HEK293 (cell line): ENCODE measurements around the gene GAST.
A peak's percentile ranks its signal among the peaks of the same experiment; 100 is the strongest.

Experiments
- ATF2 ChIP-seq: fragments of 450-650 bp; formaldehyde crosslinking; IDR thresholded peaks from 2 replicates; pipeline ENCODE4 v1.5.1; 2016; ENCODE audit warnings: missing biosample characterization, missing genetic modification characterization, low read depth
- ELK4 ChIP-seq: IDR thresholded peaks from 2 replicates; pipeline ENCODE4 v1.6.1; 2011; ENCODE audit warnings: mild to moderate bottlenecking, low read depth, low read length, borderline replicate concordance
- FEZF1 ChIP-seq: fragments of 450-650 bp; formaldehyde crosslinking; IDR thresholded peaks from 2 replicates; pipeline ENCODE4 v1.5.1; 2016; ENCODE audit warnings: missing biosample characterization, missing genetic modification characterization
- GFI1B ChIP-seq: fragments of 450-650 bp; formaldehyde crosslinking; IDR thresholded peaks from 2 replicates; pipeline ENCODE4 v1.5.1; 2016; ENCODE audit warnings: missing biosample characterization, missing genetic modification characterization
- HIC1 ChIP-seq: fragments of 450-650 bp; formaldehyde crosslinking; IDR thresholded peaks from 2 replicates; pipeline ENCODE4 v1.5.1; 2016; ENCODE audit warnings: missing biosample characterization, missing genetic modification characterization
- HOXA7 ChIP-seq: sonication (generic); formaldehyde crosslinking; IDR thresholded peaks from 2 replicates; pipeline ENCODE4 v1.8.1; 2022; ENCODE audit warnings: missing genetic modification reagents, borderline replicate concordance
- HOXC10 ChIP-seq: sonication (generic); formaldehyde crosslinking; IDR thresholded peaks from 2 replicates; pipeline ENCODE4 v1.8.1; 2023; ENCODE audit warnings: mild to moderate bottlenecking, missing genetic modification reagents
- RBAK ChIP-seq: fragments of 450-650 bp; formaldehyde crosslinking; IDR thresholded peaks from 2 replicates; pipeline ENCODE4 v1.5.1; 2016; ENCODE audit warnings: missing biosample characterization, missing genetic modification characterization
- SP3 ChIP-seq: fragments of 450-650 bp; formaldehyde crosslinking; IDR thresholded peaks from 2 replicates; pipeline ENCODE4 v1.5.1; 2016; ENCODE audit warnings: missing biosample characterization, missing genetic modification characterization
- YY2 ChIP-seq: fragments of 450-650 bp; formaldehyde crosslinking; IDR thresholded peaks from 2 replicates; pipeline ENCODE4 v1.5.1; 2016; ENCODE audit warnings: missing biosample characterization, missing genetic modification characterization
- ZBTB20 ChIP-seq: fragments of 450-650 bp; formaldehyde crosslinking; IDR thresholded peaks from 2 replicates; pipeline ENCODE4 v1.5.1; 2016; ENCODE audit warnings: missing biosample characterization, missing genetic modification characterization
- ZNF112 ChIP-seq: fragments of 450-650 bp; formaldehyde crosslinking; IDR thresholded peaks from 2 replicates; pipeline ENCODE4 v1.5.0; 2017; ENCODE audit warnings: missing biosample characterization, missing genetic modification characterization
- ZNF114 ChIP-seq: fragments of 450-650 bp; formaldehyde crosslinking; IDR thresholded peaks from 2 replicates; pipeline ENCODE4 v1.5.0; 2017; ENCODE audit warnings: missing biosample characterization, missing genetic modification characterization
- ZNF133 ChIP-seq: fragments of 450-650 bp; formaldehyde crosslinking; IDR thresholded peaks from 2 replicates; pipeline ENCODE4 v1.5.1; 2016; ENCODE audit warnings: missing biosample characterization, missing genetic modification characterization
- ZNF16 ChIP-seq: fragments of 450-650 bp; formaldehyde crosslinking; IDR thresholded peaks from 2 replicates; pipeline ENCODE4 v1.5.1; 2016; ENCODE audit warnings: low read depth, missing biosample characterization, missing genetic modification characterization
- ZNF19 ChIP-seq: fragments of 450-650 bp; formaldehyde crosslinking; IDR thresholded peaks from 2 replicates; pipeline ENCODE4; 2016; ENCODE audit warnings: missing biosample characterization, missing genetic modification characterization, low read depth
- ZNF26 ChIP-seq: fragments of 450-650 bp; formaldehyde crosslinking; IDR thresholded peaks from 2 replicates; pipeline ENCODE4 v1.5.1; 2016; ENCODE audit warnings: missing biosample characterization, missing genetic modification characterization
- ZNF350 ChIP-seq: fragments of 450-650 bp; formaldehyde crosslinking; IDR thresholded peaks from 2 replicates; pipeline ENCODE4 v1.5.0; 2017; ENCODE audit warnings: missing biosample characterization, mild to moderate bottlenecking, missing genetic modification characterization
- ZNF366 ChIP-seq: fragments of 450-650 bp; formaldehyde crosslinking; conservative IDR thresholded peaks from 2 replicates; pipeline ENCODE4 v1.5.1; 2016; ENCODE audit warnings: missing biosample characterization, missing genetic modification characterization
- ZNF394 ChIP-seq: fragments of 450-650 bp; formaldehyde crosslinking; IDR thresholded peaks from 2 replicates; pipeline ENCODE4 v1.5.1; 2016; ENCODE audit warnings: missing biosample characterization, missing genetic modification characterization, mild to moderate bottlenecking, moderate library complexity, borderline replicate concordance
- ZNF433 ChIP-seq: fragments of 450-650 bp; formaldehyde crosslinking; IDR thresholded peaks from 2 replicates; pipeline ENCODE4 v1.5.1; 2016; ENCODE audit warnings: missing biosample characterization, missing genetic modification characterization, low read depth
- ZNF48 ChIP-seq: fragments of 450-650 bp; formaldehyde crosslinking; IDR thresholded peaks from 2 replicates; pipeline ENCODE4 v1.5.1; 2016; ENCODE audit warnings: missing biosample characterization, missing genetic modification characterization
- ZNF488 ChIP-seq: fragments of 450-650 bp; formaldehyde crosslinking; IDR thresholded peaks from 2 replicates; pipeline ENCODE4 v1.5.1; 2016; ENCODE audit warnings: missing biosample characterization, missing genetic modification characterization
- ZNF514 ChIP-seq: fragments of 450-650 bp; formaldehyde crosslinking; IDR thresholded peaks from 2 replicates; pipeline ENCODE4 v1.5.1; 2016; ENCODE audit warnings: missing biosample characterization, missing genetic modification characterization
- ZNF549 ChIP-seq: fragments of 450-650 bp; IDR thresholded peaks from 2 replicates; pipeline ENCODE4 v1.5.1; 2018; ENCODE audit warnings: missing biosample characterization, missing genetic modification characterization, mild to moderate bottlenecking, inconsistent platforms, moderate library complexity
- ZNF555 ChIP-seq: fragments of 450-650 bp; formaldehyde crosslinking; conservative IDR thresholded peaks from 2 replicates; pipeline ENCODE4 v1.5.1; 2017; ENCODE audit warnings: missing biosample characterization, mild to moderate bottlenecking, missing genetic modification characterization, inconsistent platforms
- ZNF610 ChIP-seq: fragments of 450-650 bp; formaldehyde crosslinking; IDR thresholded peaks from 2 replicates; pipeline ENCODE4 v1.5.1; 2016; ENCODE audit warnings: missing biosample characterization, missing genetic modification characterization, borderline replicate concordance
- ZNF621 ChIP-seq: fragments of 450-650 bp; formaldehyde crosslinking; IDR thresholded peaks from 2 replicates; pipeline ENCODE4 v1.5.1; 2017; ENCODE audit warnings: missing biosample characterization, missing genetic modification characterization
- ZNF76 ChIP-seq: fragments of 450-650 bp; formaldehyde crosslinking; IDR thresholded peaks from 2 replicates; pipeline ENCODE4; 2016; ENCODE audit warnings: low read depth, missing biosample characterization, missing genetic modification characterization, borderline replicate concordance
- ZNF768 ChIP-seq: fragments of 450-650 bp; formaldehyde crosslinking; IDR thresholded peaks from 2 replicates; pipeline ENCODE4 v1.5.1; 2018; ENCODE audit warnings: missing biosample characterization, mild to moderate bottlenecking, missing genetic modification characterization
- ZNF777 ChIP-seq: fragments of 450-650 bp; formaldehyde crosslinking; IDR thresholded peaks from 2 replicates; pipeline ENCODE4 v1.5.1; 2017; ENCODE audit warnings: missing biosample characterization, missing genetic modification characterization, borderline replicate concordance
- ZNF785 ChIP-seq: fragments of 450-650 bp; formaldehyde crosslinking; IDR thresholded peaks from 2 replicates; pipeline ENCODE4 v1.5.1; 2016; ENCODE audit warnings: missing biosample characterization, missing genetic modification characterization

GAST gene

GRCh38 chr17:41688641-41689496, 23.3 kb upstream of the GAST start, which contains the start of gene EIF1 (continued):
- TF ChIP-seq ZNF350: no peak
- peak; percentile 97 for TF ChIP-seq SP3 (tag by site-specific recombination)
- TF ChIP-seq ZNF549 (tag by site-specific recombination): no peak
- no peak; the same call in 1 of the 2 replicates for TF ChIP-seq ZNF621 (tag by site-specific recombination)
- peak; percentile 69 for TF ChIP-seq ZBTB20
- peak; percentile 85 for TF ChIP-seq ZNF610 (tag by site-specific recombination)
- no peak for TF ChIP-seq ZNF433 (tag by site-specific recombination)
- TF ChIP-seq ZNF133 (tag by site-specific recombination): no peak
- TF ChIP-seq ZNF48 (tag by site-specific recombination): no peak
- peak; percentile 67 for TF ChIP-seq ZNF76 (tag by site-specific recombination)
- no peak for TF ChIP-seq ZNF785 (tag by site-specific recombination)
- peak; percentile 87; the same call in 1 of the 2 replicates for TF ChIP-seq ZNF394
- no peak; the same call in 1 of the 2 replicates for TF ChIP-seq ZNF16 (tag by site-specific recombination)
- no peak for TF ChIP-seq ZNF488
- peak; percentile 30; the same call in 1 of the 2 replicates for TF ChIP-seq FEZF1
- no peak for TF ChIP-seq ZNF26 (tag by site-specific recombination)
- no peak for TF ChIP-seq ZNF366
- no peak; the same call in 1 of the 2 replicates for TF ChIP-seq ELK4
- TF ChIP-seq ZNF514 (tag by site-specific recombination): no peak
- no peak for TF ChIP-seq ZNF114
- TF ChIP-seq HOXC10 (CRISPR knock-in tag): no peak
- TF ChIP-seq ATF2: peak; percentile 98
- no peak for TF ChIP-seq ZNF768 (tag by site-specific recombination)
- TF ChIP-seq HIC1 (tag by site-specific recombination): peak; percentile 100
- no peak for TF ChIP-seq ZNF777 (tag by site-specific recombination)
- no peak for TF ChIP-seq GFI1B (tag by site-specific recombination)
- TF ChIP-seq ZNF19 (tag by site-specific recombination): no peak
- TF ChIP-seq YY2: peak; percentile 55
- TF ChIP-seq ZNF555 (tag by site-specific recombination): no peak
- TF ChIP-seq HOXA7 (CRISPR knock-in tag): no peak
- 0 out of 2 replicates have a peak, but pooled peaks have one; percentile 65 for TF ChIP-seq RBAK (tag by site-specific recombination)
- no peak for TF ChIP-seq ZNF112 (tag by site-specific recombination)
